ENCODE measurements around the gene TGFBI.

Gene TGFBI

DNA sequence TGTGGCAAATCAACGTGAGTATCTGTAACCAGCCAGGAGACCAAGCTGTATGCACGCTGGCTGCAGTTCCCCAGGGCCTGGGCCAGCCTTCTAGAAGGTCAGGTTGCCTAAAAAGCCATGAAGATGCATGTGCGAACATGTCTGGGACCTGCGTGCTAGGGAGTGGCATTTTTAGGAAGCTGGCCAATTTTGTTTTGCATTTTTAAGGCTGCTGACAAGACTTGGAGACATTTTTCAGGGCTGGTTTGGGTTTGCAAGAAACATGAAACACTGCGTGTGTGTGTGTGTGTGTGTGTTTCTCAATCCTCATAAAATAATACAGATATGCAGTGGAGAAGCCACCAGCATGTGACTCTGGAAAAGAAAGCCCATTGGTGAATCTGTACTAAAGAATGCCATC is 5.1 kb downstream of the TGFBI start:
- H3K36me3 ChIP-seq (ENCODE audit: control insufficient read depth in 1 of 2, insufficient read depth in 2 of 2, low read length in 2 of 2), result peaks cover 0 to 8% of the 10 kb centered on the region in 2 donors
- H3K27ac ChIP-seq (ENCODE audit: low read depth, low read length), result no peak overlapping the region
- no peak overlapping the region for H3K9ac ChIP-seq (ENCODE audit: low read depth in 1 of 2, low read length in 2 of 2)
- no peak overlapping the region for H3K4me3 ChIP-seq (ENCODE audit: low read depth in 1 of 2, low read length in 2 of 2)
- H3K4me1 ChIP-seq (ENCODE audit: control insufficient read depth in 1 of 2, insufficient read depth in 2 of 2, low read length in 2 of 2), result peaks cover 25 to 30% of the 10 kb centered on the region in 2 donors
- H3K27me3 ChIP-seq (ENCODE audit: control insufficient read depth in 1 of 2, insufficient read depth in 2 of 2, low read length in 2 of 2), result peaks cover 0 to 12% of the 10 kb centered on the region in 2 donors
- H3K9me3 ChIP-seq (ENCODE audit: control insufficient read depth in 1 of 2, low read length in 2 of 2), result no peaks in the 10 kb centered on the region

- Histone ChIP-seq H3K36me3 (ENCODE audit: control insufficient read depth in 1 of 2, insufficient read depth in 2 of 2, low read length in 2 of 2) (peaks cover 0 to 8% of the 10 kb centered on the region in 2 donors), H3K27ac (ENCODE audit: low read depth, low read length) (no peak overlapping the region), H3K9me3 (ENCODE audit: control insufficient read depth in 1 of 2, low read length in 2 of 2) (no peaks in the 10 kb centered on the region), H3K27me3 (ENCODE audit: control insufficient read depth in 1 of 2, insufficient read depth in 2 of 2, low read length in 2 of 2) (peaks cover 0 to 6% of the 10 kb centered on the region in 2 donors), H3K9ac (ENCODE audit: low read depth in 1 of 2, low read length in 2 of 2) (no peak overlapping the region), H3K4me1 (ENCODE audit: control insufficient read depth in 1 of 2, insufficient read depth in 2 of 2, low read length in 2 of 2) (peaks cover 24 to 25% of the 10 kb centered on the region in 2 donors), H3K4me3 (ENCODE audit: low read depth in 1 of 2, low read length in 2 of 2) (no peak overlapping the region)
Measured at GRCh38 chr5:136034492-136034891, 5.7 kb downstream of the TGFBI start.

DNA sequence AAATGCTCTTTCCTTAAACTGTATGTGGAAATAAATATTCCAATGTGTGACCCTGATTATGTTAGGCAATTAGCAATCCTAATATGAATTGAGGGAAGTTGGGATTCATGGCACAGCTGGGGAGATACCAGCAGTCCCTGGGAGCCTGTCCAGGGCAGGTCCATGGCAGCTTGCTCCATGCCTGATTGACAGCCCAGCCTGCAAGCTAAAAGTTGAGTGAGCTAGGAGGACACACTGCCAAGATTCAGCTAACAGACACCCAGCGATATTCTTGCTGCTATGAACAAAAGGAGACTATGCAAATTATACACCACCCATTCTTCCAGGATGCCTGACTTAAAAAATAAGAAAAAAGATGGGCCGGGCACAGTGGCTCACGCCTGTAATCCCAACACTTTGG is 6.2 kb downstream of the TGFBI start:
- H3K27ac ChIP-seq (ENCODE audit: low read depth, low read length), result no peak overlapping the region

GRCh38 chr5:136035837-136036236 is 7.0 kb downstream of the TGFBI start:
- Histone ChIP-seq H3K27me3 (ENCODE audit: control insufficient read depth in 1 of 2, insufficient read depth in 2 of 2, low read length in 2 of 2) (peaks cover 0 to 3% of the 10 kb centered on the region in 2 donors), H3K36me3 (ENCODE audit: control insufficient read depth in 1 of 2, insufficient read depth in 2 of 2, low read length in 2 of 2) (peaks cover 0 to 8% of the 10 kb centered on the region in 2 donors), H3K4me1 (ENCODE audit: control insufficient read depth in 1 of 2, insufficient read depth in 2 of 2, low read length in 2 of 2) (peaks cover 19 to 25% of the 10 kb centered on the region in 2 donors), H3K4me3 (ENCODE audit: low read depth in 1 of 2, low read length in 2 of 2) (no peak overlapping the region), H3K9ac (ENCODE audit: low read depth in 1 of 2, low read length in 2 of 2) (no peak overlapping the region), H3K9me3 (ENCODE audit: control insufficient read depth in 1 of 2, low read length in 2 of 2) (no peaks in the 10 kb centered on the region), H3K27ac (ENCODE audit: low read depth, low read length) (no peak overlapping the region)

More for the DNA sequence above, 6.2 kb downstream of the TGFBI start:
- peaks cover 0 to 3% of the 10 kb centered on the region in 2 donors for H3K27me3 ChIP-seq (ENCODE audit: control insufficient read depth in 1 of 2, insufficient read depth in 2 of 2, low read length in 2 of 2)
- H3K9ac ChIP-seq (ENCODE audit: low read depth in 1 of 2, low read length in 2 of 2), result no peak overlapping the region
- no peaks in the 10 kb centered on the region for H3K9me3 ChIP-seq (ENCODE audit: control insufficient read depth in 1 of 2, low read length in 2 of 2)
- H3K4me3 ChIP-seq (ENCODE audit: low read depth in 1 of 2, low read length in 2 of 2), result no peak overlapping the region
- H3K36me3 ChIP-seq (ENCODE audit: control insufficient read depth in 1 of 2, insufficient read depth in 2 of 2, low read length in 2 of 2), result peaks cover 0 to 8% of the 10 kb centered on the region in 2 donors
- peaks cover 20 to 25% of the 10 kb centered on the region in 2 donors for H3K4me1 ChIP-seq (ENCODE audit: control insufficient read depth in 1 of 2, insufficient read depth in 2 of 2, low read length in 2 of 2)

DNA sequence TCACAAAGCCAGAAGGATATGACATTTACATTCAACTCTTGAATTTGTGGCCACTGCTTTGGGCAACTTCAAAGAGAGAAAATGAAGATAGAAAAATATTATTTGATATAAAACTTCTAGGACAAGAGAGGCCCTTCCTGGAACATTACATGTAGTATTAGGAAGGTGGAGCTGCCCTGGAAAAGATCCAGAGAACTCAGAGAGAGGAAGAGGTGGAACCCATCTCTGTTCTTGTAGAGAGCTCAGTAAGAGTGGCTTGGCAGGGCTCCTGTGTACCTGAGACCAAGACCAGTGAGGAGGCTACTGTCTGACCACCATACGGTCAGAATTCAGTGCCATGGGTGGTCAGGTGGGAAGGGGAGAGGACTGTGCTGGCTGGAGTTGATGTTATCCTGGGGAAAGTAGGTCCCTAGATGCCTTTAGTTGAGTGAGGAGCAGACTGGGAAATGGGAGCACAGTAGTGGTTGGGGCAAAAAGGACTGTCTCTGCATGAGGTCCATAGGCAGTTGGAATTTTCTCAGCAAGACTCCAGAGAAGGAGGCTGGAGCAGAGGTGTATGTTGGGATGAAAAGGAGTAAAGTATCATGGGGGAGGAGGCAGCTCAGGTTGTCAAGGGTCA is 7.6 kb downstream of the TGFBI start:
- Histone ChIP-seq H3K27me3 (ENCODE audit: control insufficient read depth in 1 of 2, insufficient read depth in 2 of 2, low read length in 2 of 2) (peaks cover 0 to 3% of the 10 kb centered on the region in 2 donors), H3K9me3 (ENCODE audit: control insufficient read depth in 1 of 2, low read length in 2 of 2) (no peaks in the 10 kb centered on the region), H3K36me3 (ENCODE audit: control insufficient read depth in 1 of 2, insufficient read depth in 2 of 2, low read length in 2 of 2) (peaks cover 0 to 8% of the 10 kb centered on the region in 2 donors), H3K27ac (ENCODE audit: low read depth, low read length) (no peak overlapping the region), H3K4me3 (ENCODE audit: low read depth in 1 of 2, low read length in 2 of 2) (peak overlapping the region in 1 of 2 donors; percentile 3), H3K4me1 (ENCODE audit: control insufficient read depth in 1 of 2, insufficient read depth in 2 of 2, low read length in 2 of 2) (peaks cover 16 to 25% of the 10 kb centered on the region in 2 donors), H3K9ac (ENCODE audit: low read depth in 1 of 2, low read length in 2 of 2) (no peak overlapping the region)

DNA sequence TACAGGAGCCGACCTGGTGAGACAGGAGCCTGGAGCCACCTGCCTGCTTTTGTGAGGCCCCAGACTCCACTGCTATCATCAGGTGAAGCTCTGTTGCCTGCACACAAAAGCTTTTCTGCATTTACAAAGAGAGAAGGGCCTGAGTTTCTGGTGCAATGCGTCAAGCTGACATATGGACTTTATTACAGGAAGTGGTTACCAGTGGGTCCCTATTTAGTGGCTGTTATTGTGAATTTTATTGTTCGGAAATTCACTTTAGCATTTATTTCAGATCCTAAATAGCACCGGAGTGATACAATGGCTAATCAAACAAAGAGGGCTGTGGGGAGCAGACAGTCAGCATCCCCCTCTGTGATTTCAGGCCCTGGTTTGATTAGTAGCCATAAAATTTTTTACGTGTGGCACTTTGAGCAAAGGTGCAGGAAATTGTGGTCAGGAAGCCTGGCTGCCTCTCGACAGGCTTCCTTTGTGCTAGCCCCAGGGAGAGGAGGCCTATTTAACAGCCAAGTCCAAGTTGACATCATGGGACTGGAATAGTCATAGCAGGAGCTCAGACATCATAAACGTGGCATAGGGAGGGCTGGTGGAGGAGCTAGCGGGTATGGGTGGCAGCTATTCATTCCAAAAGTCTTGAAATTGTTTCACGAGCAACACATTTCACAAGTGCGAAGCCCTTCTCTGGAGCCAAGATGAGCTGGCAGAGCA is 8.4 kb downstream of the TGFBI start:
- H3K4me3 ChIP-seq (ENCODE audit: low read depth in 1 of 2, low read length in 2 of 2), result peak overlapping the region in 1 of 2 donors; percentile 3
- H3K9me3 ChIP-seq (ENCODE audit: control insufficient read depth in 1 of 2, low read length in 2 of 2), result no peaks in the 10 kb centered on the region
- H3K36me3 ChIP-seq (ENCODE audit: control insufficient read depth in 1 of 2, insufficient read depth in 2 of 2, low read length in 2 of 2), result peaks cover 0 to 8% of the 10 kb centered on the region in 2 donors
- H3K27ac ChIP-seq (ENCODE audit: low read depth, low read length), result no peak overlapping the region
- H3K4me1 ChIP-seq (ENCODE audit: control insufficient read depth in 1 of 2, insufficient read depth in 2 of 2, low read length in 2 of 2), result peaks cover 16 to 25% of the 10 kb centered on the region in 2 donors
- peaks cover 0 to 3% of the 10 kb centered on the region in 2 donors for H3K27me3 ChIP-seq (ENCODE audit: control insufficient read depth in 1 of 2, insufficient read depth in 2 of 2, low read length in 2 of 2)
- no peak overlapping the region for H3K9ac ChIP-seq (ENCODE audit: low read depth in 1 of 2, low read length in 2 of 2)

- no peak overlapping the region for H3K4me3 ChIP-seq (ENCODE audit: low read depth in 1 of 2, low read length in 2 of 2)
- no peaks in the 10 kb centered on the region for H3K9me3 ChIP-seq (ENCODE audit: control insufficient read depth in 1 of 2, low read length in 2 of 2)
- peaks cover 0 to 1% of the 10 kb centered on the region in 2 donors for H3K27me3 ChIP-seq (ENCODE audit: control insufficient read depth in 1 of 2, insufficient read depth in 2 of 2, low read length in 2 of 2)
- H3K36me3 ChIP-seq (ENCODE audit: control insufficient read depth in 1 of 2, insufficient read depth in 2 of 2, low read length in 2 of 2), result peaks cover 0 to 8% of the 10 kb centered on the region in 2 donors
- peaks cover 16 to 25% of the 10 kb centered on the region in 2 donors for H3K4me1 ChIP-seq (ENCODE audit: control insufficient read depth in 1 of 2, insufficient read depth in 2 of 2, low read length in 2 of 2)
- H3K27ac ChIP-seq (ENCODE audit: low read depth, low read length), result no peak overlapping the region
- H3K9ac ChIP-seq (ENCODE audit: low read depth in 1 of 2, low read length in 2 of 2), result no peak overlapping the region
Measured at GRCh38 chr5:136038635-136039034, 9.8 kb downstream of the TGFBI start.

GRCh38 chr5:136039202-136039601 is 10.4 kb downstream of the TGFBI start:
- Histone ChIP-seq H3K36me3 (ENCODE audit: control insufficient read depth in 1 of 2, insufficient read depth in 2 of 2, low read length in 2 of 2) (peaks cover 0 to 10% of the 10 kb centered on the region in 2 donors), H3K9me3 (ENCODE audit: control insufficient read depth in 1 of 2, low read length in 2 of 2) (no peaks in the 10 kb centered on the region), H3K4me1 (ENCODE audit: control insufficient read depth in 1 of 2, insufficient read depth in 2 of 2, low read length in 2 of 2) (peaks cover 16 to 25% of the 10 kb centered on the region in 2 donors), H3K9ac (ENCODE audit: low read depth in 1 of 2, low read length in 2 of 2) (no peak overlapping the region), H3K4me3 (ENCODE audit: low read depth in 1 of 2, low read length in 2 of 2) (no peak overlapping the region), H3K27ac (ENCODE audit: low read depth, low read length) (no peak overlapping the region), H3K27me3 (ENCODE audit: control insufficient read depth in 1 of 2, insufficient read depth in 2 of 2, low read length in 2 of 2) (no peaks in the 10 kb centered on the region)

DNA sequence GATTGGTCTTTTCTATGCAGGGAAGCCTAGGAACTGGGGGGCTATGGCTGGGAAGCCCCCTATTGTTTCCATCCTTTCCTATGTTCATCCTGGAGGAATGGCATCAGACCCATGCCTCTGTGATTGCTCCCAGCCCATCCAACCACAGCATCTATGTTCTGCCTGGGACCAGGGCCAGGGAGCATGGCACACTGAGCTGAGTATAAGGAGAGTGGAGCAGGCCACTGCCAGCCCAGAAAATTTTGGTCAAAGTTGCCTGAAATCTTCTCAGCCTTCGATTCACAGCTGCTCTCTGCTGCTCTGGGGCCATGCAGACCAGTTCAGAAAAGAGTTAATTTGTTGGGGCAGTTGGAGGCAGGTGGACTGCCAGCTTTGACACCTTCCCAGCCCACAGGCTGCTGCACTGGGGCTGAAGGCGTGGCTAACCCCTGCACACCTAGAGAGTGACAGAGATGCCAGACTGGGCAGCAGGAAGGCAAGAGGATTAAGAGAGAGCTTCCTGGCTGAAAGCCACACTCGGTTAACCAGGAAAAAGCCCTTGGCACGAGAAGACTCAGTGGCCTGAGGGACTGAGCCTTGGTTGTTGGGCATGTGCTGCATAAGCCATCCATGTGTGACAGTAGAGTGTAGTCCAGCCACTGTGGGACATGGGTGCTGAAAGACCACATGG is 12.1 kb downstream of the TGFBI start:
- no peaks in the 10 kb centered on the region for H3K9me3 ChIP-seq (ENCODE audit: control insufficient read depth in 1 of 2, low read length in 2 of 2)
- no peaks in the 10 kb centered on the region for H3K27me3 ChIP-seq (ENCODE audit: control insufficient read depth in 1 of 2, insufficient read depth in 2 of 2, low read length in 2 of 2)
- H3K4me1 ChIP-seq (ENCODE audit: control insufficient read depth in 1 of 2, insufficient read depth in 2 of 2, low read length in 2 of 2), result peaks cover 15 to 21% of the 10 kb centered on the region in 2 donors
- peaks cover 0 to 7% of the 10 kb centered on the region in 2 donors for H3K36me3 ChIP-seq (ENCODE audit: control insufficient read depth in 1 of 2, insufficient read depth in 2 of 2, low read length in 2 of 2)
- no peak overlapping the region for H3K9ac ChIP-seq (ENCODE audit: low read depth in 1 of 2, low read length in 2 of 2)
- H3K4me3 ChIP-seq (ENCODE audit: low read depth in 1 of 2, low read length in 2 of 2), result no peak overlapping the region
- no peak overlapping the region for H3K27ac ChIP-seq (ENCODE audit: low read depth, low read length)

GRCh38 chr5:136042156-136042555 is 13.4 kb downstream of the TGFBI start:
- peaks cover 6 to 10% of the 10 kb centered on the region in 2 donors for H3K4me1 ChIP-seq (ENCODE audit: control insufficient read depth in 1 of 2, insufficient read depth in 2 of 2, low read length in 2 of 2)
- H3K4me3 ChIP-seq (ENCODE audit: low read depth in 1 of 2, low read length in 2 of 2), result no peak overlapping the region
- no peak overlapping the region for H3K27ac ChIP-seq (ENCODE audit: low read depth, low read length)
- no peaks in the 10 kb centered on the region for H3K9me3 ChIP-seq (ENCODE audit: control insufficient read depth in 1 of 2, low read length in 2 of 2)
- peaks cover 0 to 7% of the 10 kb centered on the region in 2 donors for H3K36me3 ChIP-seq (ENCODE audit: control insufficient read depth in 1 of 2, insufficient read depth in 2 of 2, low read length in 2 of 2)
- H3K27me3 ChIP-seq (ENCODE audit: control insufficient read depth in 1 of 2, insufficient read depth in 2 of 2, low read length in 2 of 2), result no peaks in the 10 kb centered on the region
- no peak overlapping the region for H3K9ac ChIP-seq (ENCODE audit: low read depth in 1 of 2, low read length in 2 of 2)
